ENCODE results near the gene LSM4.

LSM4 gene

DNA sequence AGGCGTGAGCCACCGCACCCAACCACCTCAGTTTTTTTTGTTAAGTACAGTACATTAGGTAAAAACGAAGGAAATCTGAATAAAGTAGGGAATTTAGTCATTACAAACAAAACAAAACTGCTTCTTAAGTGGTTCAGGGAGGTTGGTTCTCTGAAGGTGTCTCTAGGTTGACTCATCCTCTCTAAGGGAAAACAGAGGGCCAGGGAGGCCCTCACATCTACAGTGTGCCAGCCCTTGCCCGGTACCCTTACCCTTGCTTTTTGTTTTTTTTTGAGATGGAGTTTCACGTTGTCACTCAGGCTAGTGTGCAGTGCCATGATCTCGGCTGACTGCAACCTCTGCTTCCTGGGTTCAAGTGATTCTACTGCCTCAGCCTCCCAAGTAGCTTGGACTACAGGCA lies 24.3 kb downstream of the LSM4 start:
- Histone ChIP-seq H3K27ac (ENCODE audit: low read depth, low read length) (no peak overlapping the region), H3K9me2 (replicated peaks; ENCODE audit: control insufficient read depth, low read length) (no peaks in the 10 kb centered on the region), H3K9me3 (ENCODE audit: control insufficient read depth, insufficient read depth, low read length) (no peaks in the 10 kb centered on the region), H3K36me3 (ENCODE audit: control insufficient read depth, low read length) (no peaks in the 10 kb centered on the region), H3K4me2 (ENCODE audit: low read length) (no peak overlapping the region), H3K4me1 (ENCODE audit: control insufficient read depth, low read length) (peaks cover 20% of the 10 kb centered on the region), H4K20me1 (ENCODE audit: control insufficient read depth, insufficient read depth, low read depth, low read length) (no peaks in the 10 kb centered on the region), H3K27me3 (ENCODE audit: control insufficient read depth, low read length) (no peaks in the 10 kb centered on the region), H3K4me3 (ENCODE audit: low read length) (no peak overlapping the region), H3K79me2 (ENCODE audit: control insufficient read depth, low read length) (no peaks in the 10 kb centered on the region), H3F3A (ENCODE audit: control insufficient read depth, insufficient read depth) (peaks cover 1% of the 10 kb centered on the region; the same call in 1 of the 2 replicates)
- TF ChIP-seq EZH2phosphoT487 (IDR thresholded peaks at IDR 0.05; ENCODE audit: borderline replicate concordance, low read length): no peak
- TF ChIP-seq, protein P1, sequence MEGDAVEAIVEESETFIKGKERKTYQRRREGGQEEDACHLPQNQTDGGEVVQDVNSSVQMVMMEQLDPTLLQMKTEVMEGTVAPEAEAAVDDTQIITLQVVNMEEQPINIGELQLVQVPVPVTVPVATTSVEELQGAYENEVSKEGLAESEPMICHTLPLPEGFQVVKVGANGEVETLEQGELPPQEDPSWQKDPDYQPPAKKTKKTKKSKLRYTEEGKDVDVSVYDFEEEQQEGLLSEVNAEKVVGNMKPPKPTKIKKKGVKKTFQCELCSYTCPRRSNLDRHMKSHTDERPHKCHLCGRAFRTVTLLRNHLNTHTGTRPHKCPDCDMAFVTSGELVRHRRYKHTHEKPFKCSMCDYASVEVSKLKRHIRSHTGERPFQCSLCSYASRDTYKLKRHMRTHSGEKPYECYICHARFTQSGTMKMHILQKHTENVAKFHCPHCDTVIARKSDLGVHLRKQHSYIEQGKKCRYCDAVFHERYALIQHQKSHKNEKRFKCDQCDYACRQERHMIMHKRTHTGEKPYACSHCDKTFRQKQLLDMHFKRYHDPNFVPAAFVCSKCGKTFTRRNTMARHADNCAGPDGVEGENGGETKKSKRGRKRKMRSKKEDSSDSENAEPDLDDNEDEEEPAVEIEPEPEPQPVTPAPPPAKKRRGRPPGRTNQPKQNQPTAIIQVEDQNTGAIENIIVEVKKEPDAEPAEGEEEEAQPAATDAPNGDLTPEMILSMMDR (IDR thresholded peaks at IDR 0.05; ENCODE audit: low read depth, low read length, poor library complexity, severe bottlenecking): no peak

DNA sequence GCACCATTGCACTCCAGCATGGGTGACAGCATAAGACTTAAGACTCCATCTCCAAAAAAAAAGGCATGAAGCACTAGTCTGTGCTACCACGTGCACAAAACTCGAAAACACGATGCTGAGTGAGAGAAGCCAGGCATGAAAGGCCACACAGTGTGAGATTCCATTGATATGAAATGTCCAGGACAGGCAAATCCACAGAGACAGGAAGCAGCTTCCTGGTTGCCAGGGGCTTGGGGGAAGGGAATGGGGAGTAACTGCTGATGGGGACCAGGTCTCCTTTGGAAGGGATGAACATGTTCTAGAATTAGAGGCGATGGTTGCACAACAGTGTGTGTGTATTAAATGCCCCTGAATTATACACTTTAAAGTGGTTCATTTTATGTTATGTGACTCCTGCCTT lies 25.6 kb downstream of the LSM4 start:
- no peak overlapping the region for H3K4me3 ChIP-seq (ENCODE audit: low read length)
- peaks cover 27% of the 10 kb centered on the region for H3K4me1 ChIP-seq (ENCODE audit: control insufficient read depth, low read length)

DNA sequence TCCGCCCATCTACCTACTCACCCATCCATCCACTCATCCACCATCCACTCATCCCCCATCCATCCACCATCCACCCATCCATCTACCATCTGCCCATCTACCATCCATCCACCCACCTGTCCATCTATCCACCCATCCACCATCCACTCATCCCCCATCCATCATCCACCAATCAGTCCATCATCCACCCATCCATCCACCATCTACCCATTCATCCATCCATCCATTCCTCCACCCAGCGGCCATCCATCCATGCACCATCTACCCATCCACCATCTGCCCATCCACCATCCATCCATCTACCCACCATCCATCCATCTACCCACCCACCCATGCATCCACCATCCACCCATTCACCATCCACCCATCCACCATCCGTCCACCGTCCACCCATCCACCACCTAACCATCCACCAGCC lies 27.8 kb downstream of the LSM4 start:
- TF ChIP-seq EZH2phosphoT487 (IDR thresholded peaks at IDR 0.05; ENCODE audit: borderline replicate concordance, low read length): no peak
- TF ChIP-seq, protein P1 (IDR thresholded peaks at IDR 0.05; ENCODE audit: low read depth, low read length, poor library complexity, severe bottlenecking): no peak
- H3K9me2 ChIP-seq (replicated peaks; ENCODE audit: control insufficient read depth, low read length): no peaks in the 10 kb centered on the region
- no peaks in the 10 kb centered on the region for H4K20me1 ChIP-seq (ENCODE audit: control insufficient read depth, insufficient read depth, low read depth, low read length)
- no peak overlapping the region for H3K27ac ChIP-seq (ENCODE audit: low read depth, low read length)
- no peaks in the 10 kb centered on the region for H3K27me3 ChIP-seq (ENCODE audit: control insufficient read depth, low read length)
- H3K79me2 ChIP-seq (ENCODE audit: control insufficient read depth, low read length): no peaks in the 10 kb centered on the region
- H3K36me3 ChIP-seq (ENCODE audit: control insufficient read depth, low read length): no peaks in the 10 kb centered on the region
- H3K4me3 ChIP-seq (ENCODE audit: low read length): no peak overlapping the region
- H3K4me2 ChIP-seq (ENCODE audit: low read length): no peak overlapping the region
- peaks cover 49% of the 10 kb centered on the region for H3K4me1 ChIP-seq (ENCODE audit: control insufficient read depth, low read length)
- peaks cover 18% of the 10 kb centered on the region for H3F3A ChIP-seq (ENCODE audit: control insufficient read depth, insufficient read depth)
- no peaks in the 10 kb centered on the region for H3K9me3 ChIP-seq (ENCODE audit: control insufficient read depth, insufficient read depth, low read length)

More for the DNA sequence above, 25.6 kb downstream of the LSM4 start:
- Histone ChIP-seq H3K9me3 (ENCODE audit: control insufficient read depth, insufficient read depth, low read length) (no peaks in the 10 kb centered on the region), H3K27me3 (ENCODE audit: control insufficient read depth, low read length) (no peaks in the 10 kb centered on the region), H3K36me3 (ENCODE audit: control insufficient read depth, low read length) (no peaks in the 10 kb centered on the region), H3K27ac (ENCODE audit: low read depth, low read length) (no peak overlapping the region), H4K20me1 (ENCODE audit: control insufficient read depth, insufficient read depth, low read depth, low read length) (no peaks in the 10 kb centered on the region), H3K4me2 (ENCODE audit: low read length) (no peak overlapping the region), H3K79me2 (ENCODE audit: control insufficient read depth, low read length) (no peaks in the 10 kb centered on the region), H3F3A (ENCODE audit: control insufficient read depth, insufficient read depth) (peaks cover 6% of the 10 kb centered on the region; the same call in 1 of the 2 replicates), H3K9me2 (replicated peaks; ENCODE audit: control insufficient read depth, low read length) (no peaks in the 10 kb centered on the region)
- TF ChIP-seq, protein P1 (IDR thresholded peaks at IDR 0.05; ENCODE audit: low read depth, low read length, poor library complexity, severe bottlenecking): no peak
- no peak for TF ChIP-seq EZH2phosphoT487 (IDR thresholded peaks at IDR 0.05; ENCODE audit: borderline replicate concordance, low read length)
